Mucosa of gallbladder (tissue), 1 donor: ENCODE measurements around the gene SALL3. TPM values are rescaled to one million over a fixed set of nuclear protein-coding genes. Genes with fewer than 3 reads are reported as not detected.

Experiments used
- DNase-seq: peaks from one replicate; pipeline ENCODE4 v3.0.0-alpha.2; 2020; ENCODE audit warnings: low spot score
- total RNA-seq: library from RNA; stranded (reverse); gene quantifications from one replicate; pipeline ENCODE4 v1.2.1, GENCODE V29; 2021
- donor health status: DM: no; HTN: no; CAD: no.

The SALL3 gene
- total RNA-seq, 1 donor from 2014 or later, result 0.17 TPM

DNA sequence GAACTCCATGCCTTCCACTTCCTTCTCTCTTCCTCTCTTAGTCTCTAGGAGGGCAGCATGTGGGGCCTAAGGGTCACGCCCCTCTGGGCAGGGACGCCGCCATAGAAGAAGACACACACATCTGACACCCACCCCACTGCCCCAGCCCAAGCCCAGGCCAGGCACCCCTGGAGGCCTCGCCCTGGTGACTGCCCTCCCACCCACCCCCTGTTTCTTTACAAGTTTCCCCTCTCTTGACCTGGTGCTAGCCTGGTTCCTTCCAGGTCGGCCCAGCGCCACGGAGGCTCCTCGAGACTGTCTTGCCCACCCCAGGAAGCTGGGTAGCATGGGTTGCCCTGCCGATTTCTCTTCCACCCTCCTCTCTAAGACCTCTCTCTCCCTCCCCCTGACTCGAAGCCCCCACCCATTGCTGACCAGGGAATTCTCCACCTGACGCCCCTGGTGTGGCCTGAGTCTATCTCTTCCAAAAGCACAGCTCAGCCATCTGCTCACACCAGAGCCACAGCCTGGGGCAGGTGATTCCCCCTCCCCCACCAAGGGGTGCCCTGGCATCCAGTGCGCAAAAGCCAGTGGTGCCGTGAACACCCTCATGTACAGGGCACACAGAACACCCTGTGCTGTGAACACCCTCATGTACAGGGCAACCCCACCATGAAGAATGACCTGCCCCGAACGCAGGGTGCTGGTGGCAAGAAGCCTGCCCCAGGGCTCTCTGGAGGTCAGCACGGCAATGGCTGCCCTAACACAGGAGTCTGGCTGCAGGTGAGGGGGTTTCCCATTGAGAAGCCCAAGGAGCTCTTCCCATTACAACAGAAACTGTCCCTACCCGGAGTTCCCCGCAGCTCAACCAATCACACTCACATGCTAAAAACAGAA lies 13.5 kb upstream of the SALL3 start:
- no peak for DNase-seq

DNA sequence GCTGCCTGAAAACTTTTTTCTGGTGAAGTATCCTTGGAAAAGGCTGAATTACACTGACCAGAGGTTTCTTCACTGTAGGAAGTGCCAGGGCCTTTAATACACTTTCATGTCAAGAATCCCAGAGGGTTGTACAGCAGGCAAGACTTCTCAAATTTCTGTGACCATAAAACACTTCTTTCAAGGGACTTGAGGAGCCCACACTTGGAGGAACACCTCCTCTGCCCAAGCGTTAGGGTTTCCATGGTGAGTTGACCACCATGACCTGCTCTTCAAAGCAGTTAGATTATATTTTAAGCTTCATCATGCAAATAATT lies 12.9 kb upstream of the SALL3 start:
- DNase-seq, result no peak

DNA sequence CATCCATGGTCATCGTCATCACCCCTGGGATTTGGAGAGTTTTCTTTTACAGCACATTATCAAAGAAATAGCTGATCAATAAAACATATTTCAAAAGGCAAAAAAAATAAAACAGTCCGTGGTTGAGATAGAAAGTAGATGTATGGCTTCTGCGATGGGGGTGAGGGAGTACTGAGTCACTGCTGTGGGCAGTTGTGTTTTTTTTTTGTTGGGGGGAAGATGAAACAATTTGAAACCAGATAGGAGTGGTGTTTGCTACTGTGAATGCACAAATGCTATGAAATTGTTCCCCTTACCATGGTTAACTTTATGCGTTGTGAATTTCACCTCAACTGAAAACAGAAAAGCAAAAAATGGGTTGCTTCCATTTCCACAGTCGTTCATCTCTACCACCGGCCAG lies 11.9 kb upstream of the SALL3 start:
- no peak for DNase-seq

DNA sequence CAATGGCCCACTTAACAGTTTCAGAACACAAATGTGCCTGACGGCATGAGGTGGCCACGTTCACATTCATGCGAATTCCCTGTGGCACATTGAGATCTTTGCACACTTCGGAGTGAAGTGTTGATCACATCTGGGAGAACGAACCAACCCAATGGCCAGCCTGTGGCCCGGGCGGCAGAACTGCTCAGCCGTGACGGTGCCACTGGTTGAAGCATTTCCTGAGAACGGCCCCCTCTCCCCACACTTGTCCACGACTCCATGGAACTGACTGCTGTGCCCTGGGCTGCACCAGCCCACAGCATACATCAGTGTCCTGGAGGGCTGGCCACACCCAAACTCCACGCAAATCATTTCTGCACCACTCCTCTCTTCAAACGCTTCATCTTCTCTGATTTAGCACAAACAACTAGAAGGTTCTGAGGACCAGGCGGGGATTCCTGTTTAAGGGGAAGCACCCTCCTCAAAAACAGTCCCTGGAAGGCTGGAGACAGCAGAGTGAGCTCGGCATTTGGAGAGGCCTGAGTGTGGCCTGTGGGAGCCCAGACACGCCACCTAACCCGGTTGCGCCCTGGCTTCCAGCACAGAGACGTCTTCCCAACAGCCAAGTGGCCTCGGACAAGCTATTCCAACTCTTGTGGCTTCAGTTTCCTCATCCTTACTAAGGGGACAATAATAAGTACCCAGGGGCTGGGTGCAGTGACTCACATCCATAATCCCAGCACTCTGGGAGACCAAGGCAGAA lies 9.9 kb upstream of the SALL3 start:
- DNase-seq, result no peak

DNA sequence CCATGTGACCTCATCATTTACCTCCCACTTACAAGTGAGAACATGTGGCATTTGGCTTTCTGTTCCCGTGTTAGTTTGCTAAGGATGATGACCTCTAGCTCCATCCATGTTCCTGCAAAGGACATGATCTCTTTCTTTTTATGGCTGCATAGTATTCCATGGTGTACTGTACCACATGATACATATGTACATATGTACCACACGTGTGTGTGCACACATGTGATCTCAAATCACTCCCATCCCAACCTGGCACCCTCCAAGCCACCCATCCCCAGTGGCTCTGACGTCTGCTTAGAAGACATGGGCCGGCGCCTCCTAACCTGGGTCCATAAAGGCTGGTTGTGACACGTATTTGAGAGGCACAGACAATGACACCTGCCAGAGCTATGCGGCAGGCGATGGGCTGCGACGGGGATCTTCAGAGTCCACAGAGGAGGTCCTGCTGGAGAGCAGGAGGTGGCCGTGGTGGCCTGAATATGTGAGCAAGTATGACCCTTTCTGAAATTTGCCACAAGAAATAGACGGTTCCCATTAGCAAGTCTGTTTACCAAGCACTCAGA lies 8.8 kb upstream of the SALL3 start:
- no peak for DNase-seq

DNA sequence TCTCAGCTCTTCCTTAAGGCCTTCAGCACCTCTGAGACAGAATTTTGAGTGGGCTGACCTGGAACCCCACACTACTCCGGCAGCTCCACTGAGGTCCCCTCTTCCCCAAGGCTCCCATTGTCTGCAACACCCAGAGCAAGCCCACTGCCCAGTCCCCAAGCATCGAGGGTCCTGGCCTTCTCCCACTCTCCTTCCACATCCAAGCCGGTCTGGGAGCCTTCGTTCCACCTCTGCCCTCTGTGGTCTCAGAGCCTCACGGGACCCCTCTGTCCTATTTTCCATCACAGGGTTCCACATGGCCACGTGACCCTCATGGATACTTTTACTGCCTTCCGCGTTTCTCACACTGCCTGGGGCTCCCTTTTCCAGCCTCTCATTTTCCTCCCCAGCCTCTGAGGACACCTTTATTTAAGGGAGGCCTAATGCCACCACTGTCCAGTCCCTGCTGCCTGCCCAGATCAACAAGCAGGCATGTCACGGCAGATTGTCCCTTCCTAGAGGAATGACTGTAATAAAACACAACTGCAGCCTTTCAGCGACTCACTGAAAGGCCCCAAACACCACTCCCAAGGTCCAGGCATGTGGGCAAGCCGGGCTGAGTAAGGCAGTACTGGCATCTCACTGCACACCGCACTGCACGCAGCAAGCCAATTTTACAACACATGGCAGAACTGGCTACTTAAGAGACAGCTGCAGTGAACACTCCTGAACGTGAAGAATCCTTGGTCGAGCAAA lies 7.9 kb upstream of the SALL3 start:
- no peak for DNase-seq

DNA sequence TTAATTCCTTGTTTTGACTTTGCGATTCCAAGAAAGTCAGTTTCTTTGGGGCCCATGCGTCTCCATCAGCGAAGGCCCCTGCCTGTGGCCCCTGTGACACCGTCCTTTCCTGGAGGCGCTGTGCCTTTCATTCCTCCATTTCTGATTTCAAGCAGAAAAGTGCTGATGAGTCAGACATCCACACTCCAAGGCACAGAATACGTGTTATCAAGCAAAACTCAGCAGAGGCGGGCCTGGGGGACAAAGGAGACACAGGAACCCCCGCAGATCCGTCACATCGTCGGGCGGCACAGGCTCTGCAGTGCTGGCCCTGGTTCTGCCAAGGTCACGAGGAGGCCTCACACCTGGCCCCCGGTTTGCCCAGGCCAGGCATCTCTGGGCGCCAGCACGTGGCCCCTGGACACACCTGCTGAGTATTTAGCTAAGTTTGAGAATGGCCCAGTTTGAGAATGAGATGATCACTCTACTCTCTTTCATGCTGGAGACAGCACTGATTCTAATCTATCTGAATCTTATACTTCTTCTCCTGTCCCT lies 7.2 kb upstream of the SALL3 start:
- no peak for DNase-seq

DNA sequence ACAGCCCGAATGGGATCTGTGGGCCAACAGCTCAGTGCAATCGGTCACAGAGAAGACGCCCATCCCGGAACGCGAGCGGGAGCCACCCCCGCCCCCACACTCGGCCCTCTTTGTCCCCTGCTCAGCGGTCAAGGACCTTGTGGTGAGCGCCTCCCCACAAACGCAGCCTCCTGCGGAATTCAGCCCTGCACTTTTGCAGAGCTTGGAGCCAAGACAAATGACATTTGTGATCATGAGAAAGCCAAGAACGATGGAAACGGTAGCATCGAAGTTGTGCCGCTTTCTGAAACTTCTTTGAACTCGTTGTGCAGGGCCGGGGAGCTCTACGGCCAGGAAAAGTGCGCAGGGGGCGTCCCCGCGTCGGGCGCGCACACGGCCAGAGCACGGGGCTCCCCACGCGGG lies 6.7 kb upstream of the SALL3 start:
- no peak for DNase-seq

DNA sequence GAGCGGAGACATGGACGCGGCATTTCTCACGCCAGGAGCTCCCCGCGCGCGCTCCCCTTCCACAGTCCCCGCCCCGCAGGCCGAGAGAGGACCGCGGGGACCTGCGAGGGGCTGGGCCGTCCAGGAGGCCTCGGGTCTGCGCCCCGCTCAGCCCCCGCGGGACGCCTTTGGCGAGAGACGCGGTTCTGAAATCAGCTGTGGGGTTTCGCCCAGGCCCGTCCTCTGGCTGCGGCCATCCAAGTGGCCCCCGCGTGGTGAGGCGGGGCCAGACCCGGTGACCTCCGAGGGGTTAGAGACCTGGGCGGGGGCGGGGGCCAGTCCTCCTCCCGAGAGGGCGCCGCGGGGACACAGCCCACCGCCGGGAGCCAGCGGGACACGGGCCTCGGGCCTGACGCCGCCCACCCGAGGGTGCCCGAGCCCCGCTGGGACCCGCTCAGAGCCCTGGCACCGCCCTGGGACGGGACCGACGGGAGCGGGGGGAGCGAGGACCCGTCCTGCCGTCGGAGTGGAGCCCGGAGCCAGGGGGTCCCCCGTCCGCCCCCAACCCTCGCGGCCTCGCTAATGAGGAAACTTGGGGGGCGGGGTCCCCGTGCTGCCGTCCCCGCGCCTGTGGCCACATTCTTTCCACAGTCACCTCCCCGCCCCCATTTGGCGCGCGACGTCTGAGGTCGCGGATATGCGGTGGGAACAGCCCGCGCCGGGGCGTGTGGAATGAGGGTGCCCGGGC lies 6.1 kb upstream of the SALL3 start:
- DNase-seq, result no peak

DNA sequence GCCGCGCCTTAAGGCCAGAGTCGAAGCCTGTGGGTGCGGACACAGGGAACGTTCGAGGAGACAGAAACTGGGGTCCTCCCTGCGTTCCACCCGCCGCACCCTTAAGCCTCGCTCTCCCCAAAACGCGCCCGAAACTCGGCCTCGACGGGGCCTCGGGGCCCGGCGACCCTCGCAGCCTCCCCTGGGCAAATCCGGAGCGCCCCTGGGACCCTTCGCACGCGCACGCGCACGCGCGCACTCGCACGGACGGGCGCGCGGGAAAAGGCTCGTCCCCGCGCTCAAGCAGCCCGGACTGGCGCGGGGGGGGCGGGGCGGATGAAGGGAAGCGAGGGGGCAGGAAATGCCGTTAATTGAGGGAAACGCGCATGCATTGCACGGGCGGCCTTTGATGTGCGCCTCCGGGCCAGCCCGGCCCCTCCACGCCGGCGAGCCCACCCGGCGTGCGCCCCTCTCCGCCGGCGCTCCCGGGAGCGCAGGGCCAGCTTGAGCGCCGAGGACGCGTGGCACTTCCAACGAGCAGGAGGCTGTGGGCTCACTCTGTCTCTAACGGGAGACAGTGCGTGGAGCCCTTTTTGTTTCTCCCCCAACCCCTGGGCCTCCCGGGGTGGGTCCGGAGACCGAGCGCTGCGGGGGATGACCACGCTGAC lies 5.4 kb upstream of the SALL3 start:
- no peak for DNase-seq

DNA sequence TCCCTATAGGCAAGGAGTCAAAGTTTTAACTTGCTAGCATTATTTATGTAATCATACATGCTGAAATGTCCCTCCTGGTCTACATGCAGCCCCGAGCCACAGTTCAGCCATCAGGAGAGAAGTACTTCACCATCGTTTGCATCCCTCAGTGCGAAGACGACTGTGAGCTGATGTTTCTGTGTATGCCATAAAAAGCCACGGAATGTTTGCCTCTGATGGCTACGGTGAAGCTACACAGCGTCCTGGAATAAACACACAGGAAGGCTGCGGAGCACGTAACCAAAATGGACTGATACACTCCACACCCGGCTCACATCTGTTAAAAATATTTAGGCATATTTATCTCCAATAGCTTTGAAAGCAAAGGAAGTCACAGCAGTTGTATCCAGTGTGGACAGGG lies 4.3 kb upstream of the SALL3 start:
- DNase-seq, result no peak

DNA sequence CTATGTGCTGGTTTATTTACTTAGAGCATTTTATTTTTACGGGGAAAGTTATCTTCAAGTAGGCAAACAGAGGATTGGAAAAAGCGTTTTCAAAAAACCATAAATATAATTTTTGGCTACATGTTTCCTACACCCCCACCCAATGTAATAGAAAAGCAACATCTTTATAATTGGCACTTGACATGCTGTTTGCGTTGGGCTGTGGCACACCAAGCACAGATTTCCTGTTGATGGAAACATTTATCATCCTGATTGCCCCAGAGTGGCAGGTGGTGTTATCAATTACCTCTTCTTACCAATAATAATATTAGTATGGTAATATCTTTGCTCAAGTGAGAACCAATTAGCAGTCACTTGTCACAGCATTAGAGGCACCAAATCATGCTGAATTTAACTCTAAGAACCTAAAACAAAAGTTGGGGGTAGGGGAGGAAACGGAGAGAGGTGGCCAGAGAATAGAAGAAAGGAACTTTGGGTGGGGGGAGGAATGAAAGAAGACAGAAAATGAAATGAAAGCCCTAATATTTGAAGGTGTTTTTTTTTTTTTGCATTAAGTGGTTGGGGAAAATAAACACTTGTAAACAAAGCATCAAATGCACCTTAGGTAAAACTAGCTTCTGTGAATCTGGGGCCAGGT lies 3.8 kb upstream of the SALL3 start:
- no peak for DNase-seq

DNA sequence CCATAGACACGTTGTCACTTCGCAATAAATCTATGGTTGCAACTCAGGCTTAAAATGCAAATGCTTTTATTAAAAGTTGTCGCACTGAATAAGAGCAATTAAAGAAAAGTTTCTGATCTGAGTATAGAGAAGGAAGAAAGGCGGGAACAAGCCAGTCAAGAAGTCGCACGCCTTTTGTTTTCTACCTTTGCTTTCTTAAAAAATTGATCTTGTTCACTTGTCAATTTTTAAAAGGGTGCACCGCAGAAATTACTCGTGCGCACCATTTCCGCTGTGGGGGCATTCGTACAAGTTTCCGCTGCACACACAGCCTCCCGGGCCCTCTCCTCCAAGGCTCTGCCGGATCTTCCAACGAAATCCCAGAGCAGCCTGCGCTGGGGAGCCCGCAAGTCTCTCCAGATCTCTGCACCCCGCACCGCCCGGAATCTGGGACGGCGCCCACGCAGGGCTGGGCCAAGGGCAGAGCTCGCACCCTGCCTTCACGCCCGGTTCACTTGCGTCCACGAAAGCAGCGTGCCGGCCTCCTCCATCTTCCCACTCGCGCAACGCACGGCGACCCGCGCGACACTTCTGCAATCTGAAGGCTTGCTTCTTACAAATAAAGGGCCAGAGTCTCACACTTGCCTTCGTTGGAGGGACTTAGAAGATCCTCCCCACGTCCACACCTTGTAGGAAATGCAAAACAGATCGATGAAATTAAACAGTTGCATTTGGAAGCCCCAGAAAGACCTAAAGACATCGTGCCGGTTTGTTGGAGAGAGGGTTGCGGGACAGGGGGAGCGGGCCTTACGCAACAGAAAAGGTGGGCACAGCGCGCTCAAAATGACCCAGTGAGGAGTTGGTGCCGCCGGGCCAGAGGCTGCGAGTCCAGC lies 2.6 kb upstream of the SALL3 start:
- no peak for DNase-seq

DNA sequence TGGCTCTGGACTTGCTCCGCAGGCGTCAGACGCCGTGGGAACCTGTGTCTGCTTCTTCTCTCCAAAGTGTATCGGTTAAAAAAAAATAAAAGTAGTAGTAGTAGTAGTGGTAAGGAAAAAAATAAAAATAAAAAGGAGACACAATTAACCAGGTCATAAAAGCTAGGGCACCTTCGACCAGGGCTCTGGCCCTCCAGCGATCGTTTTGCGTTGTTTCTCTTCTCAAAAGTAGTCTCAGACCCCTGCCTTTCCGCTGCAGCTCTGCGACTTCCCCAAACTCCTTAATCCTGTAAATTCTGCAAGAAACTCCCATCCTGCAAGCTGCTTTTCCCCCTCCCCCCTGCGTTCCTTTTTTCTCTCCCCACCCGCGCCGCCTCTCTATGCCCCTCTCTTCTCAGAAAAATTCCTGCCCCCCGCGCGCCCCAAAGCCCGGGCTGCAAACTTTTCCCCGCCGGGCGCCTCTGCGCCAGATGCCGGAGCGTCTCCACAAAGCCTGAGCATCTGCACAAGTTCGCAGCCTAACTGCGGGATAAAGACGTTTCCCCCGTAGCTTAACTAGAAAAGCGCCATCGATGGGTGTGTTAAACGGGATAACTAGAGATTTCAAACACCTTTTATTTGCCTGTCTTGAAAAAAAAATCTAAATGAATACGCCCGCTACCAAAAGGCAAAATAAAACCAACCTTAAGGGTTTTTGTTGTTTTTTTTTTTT lies 1.8 kb upstream of the SALL3 start:
- DNase-seq, result no peak

DNA sequence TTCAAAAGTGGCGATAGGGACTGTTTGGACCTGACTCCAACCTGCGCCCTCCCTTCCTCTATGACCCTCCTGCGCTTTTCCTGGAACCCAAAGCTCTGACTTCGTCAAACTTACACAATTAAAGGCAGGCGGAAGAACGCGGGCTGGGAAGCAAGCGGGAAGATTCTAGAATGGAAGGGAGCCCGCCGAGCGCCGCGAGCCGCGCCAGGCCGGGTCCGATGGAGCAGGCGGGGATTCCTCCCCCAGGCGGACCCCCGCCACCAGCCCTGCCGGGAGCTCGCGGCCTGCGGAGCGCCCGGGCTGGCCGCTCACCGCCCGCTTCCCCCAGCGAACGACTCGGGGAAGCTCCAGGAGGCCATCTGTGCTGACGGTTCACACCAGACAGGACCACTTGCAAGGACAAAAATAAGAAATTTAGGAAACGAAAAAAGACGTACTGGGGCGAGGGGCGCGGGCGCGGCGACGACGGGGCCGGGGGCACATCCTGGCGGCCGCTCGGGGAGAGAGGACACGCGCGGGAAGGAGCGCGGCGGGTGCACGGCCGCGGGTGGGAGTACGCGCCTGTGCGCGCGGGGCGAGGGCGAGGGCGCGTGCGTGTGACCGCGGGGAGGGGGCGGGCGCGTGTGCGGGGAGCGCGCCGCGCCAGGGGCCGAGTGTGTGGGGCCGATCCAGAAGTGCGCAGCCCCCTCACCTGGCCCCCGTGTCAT lies 1.1 kb upstream of the SALL3 start:
- DNase-seq, result no peak

DNA sequence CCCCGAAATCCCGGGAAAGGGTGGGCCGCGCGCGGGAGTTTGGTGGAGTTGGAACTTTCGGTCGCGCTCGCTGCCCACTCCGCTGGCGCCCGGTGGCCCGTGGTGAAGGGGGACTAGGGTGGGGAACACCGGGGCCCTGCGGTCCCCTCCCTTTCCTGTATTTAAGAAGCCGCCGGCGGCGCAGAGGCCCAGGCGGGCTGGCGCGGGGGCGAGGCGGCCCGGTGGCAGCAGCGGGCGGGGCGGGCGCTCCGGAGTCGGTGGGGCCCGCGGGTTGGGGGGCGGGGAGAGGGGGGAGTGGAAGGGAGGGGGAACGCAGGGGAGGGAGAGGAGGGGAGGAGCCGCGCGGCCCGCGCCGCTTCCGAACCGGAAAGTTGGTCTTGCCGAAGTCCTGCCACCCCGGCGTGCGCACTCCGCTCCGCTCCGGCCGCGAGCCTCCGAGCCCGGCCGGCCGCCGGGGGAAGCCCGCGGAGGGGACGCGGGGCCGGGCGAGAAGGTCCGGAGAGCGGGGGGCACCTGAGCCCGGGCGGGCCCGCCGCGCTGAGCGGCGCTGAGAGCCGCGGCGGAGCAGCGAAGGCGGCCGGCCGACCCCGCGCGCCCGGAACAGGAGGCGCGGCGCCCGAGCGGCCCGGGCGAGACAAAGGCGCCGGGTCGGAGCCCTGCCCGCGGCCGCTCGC lies 425 bp upstream of the SALL3 start:
- no peak for DNase-seq

DNA sequence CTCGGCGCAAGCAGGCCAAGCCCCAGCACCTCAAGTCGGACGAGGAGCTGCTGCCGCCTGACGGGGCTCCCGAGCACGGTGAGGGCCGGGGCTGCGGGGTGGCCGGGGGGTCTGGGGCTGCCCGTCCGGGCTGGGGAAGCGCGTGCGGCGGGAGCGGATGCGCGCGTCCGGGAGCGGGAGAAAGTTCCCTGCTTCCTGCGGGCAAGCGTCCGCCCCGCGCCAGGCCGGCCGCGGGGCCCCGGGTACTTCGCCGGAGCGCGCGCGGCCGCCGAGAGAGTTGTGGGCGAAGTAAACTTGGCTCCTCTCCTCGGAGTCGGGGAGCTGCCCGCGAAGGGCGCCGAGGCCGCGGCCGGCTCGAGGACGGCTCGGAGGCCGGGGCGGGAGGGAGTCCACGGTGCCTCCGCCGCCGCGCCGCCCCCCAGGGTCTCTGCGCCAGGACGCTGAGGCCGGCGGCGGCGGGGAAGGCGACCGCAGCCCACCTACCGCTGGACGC lies 707 bp downstream of the SALL3 start:
- DNase-seq, result no peak
